CD14-positive monocyte (primary cell): ENCODE results near the gene XXYLT1. TPM values are rescaled to one million over a fixed set of nuclear protein-coding genes. Genes with fewer than 3 reads are reported as not detected.

ENCODE experiments used
- DNase-seq, 3 donors: peaks; one replicate each; pipeline ENCODE4 v3.0.0-alpha.2; 2011 to 2022
- H2AFZ ChIP-seq: 2 replicates; pipeline ENCODE4 v1.6.0; 2012; ENCODE audit warnings: mild to moderate bottlenecking, low read depth, low read length, inconsistent platforms; ENCODE audit not compliant: insufficient read depth, poor library complexity, severe bottlenecking
- H3K27ac ChIP-seq, 2 donors: 1 replicate in 1 of 2; 2 replicates in 1 of 2; pipeline ENCODE4 v1.5.1; 2012 to 2013; ENCODE audit warnings: low read length in 2 of 2, control low read depth in 1 of 2, inconsistent platforms in 1 of 2, low read depth in 1 of 2, mild to moderate bottlenecking in 1 of 2
- H3K27me3 ChIP-seq, 2 donors: one replicate each; pipeline versions ENCODE4 v1.6.0 to v1.6.1; 2011 to 2013; ENCODE audit warnings: low read length in 2 of 2; ENCODE audit not compliant: control insufficient read depth in 2 of 2, insufficient read depth in 2 of 2
- H3K36me3 ChIP-seq, 2 donors: replicated peaks in 1 of 2; 1 replicate in 1 of 2; 2 replicates in 1 of 2; pipeline versions ENCODE4 v1.5.1 to v1.6.1; 2012 to 2013; ENCODE audit warnings: low read length in 2 of 2, control low read depth in 1 of 2, inconsistent platforms in 1 of 2, mild to moderate bottlenecking in 1 of 2; ENCODE audit not compliant: insufficient read depth in 2 of 2, control insufficient read depth in 1 of 2
- H3K4me1 ChIP-seq, 2 donors: 1 replicate in 1 of 2; 2 replicates in 1 of 2; pipeline versions ENCODE4 v1.5.1 to v1.6.1; 2012 to 2013; ENCODE audit warnings: low read length in 2 of 2, control low read depth in 1 of 2, inconsistent platforms in 1 of 2, mild to moderate bottlenecking in 1 of 2, moderate library complexity in 1 of 2; ENCODE audit not compliant: insufficient read depth in 2 of 2, control insufficient read depth in 1 of 2
- H3K4me2 ChIP-seq: replicated peaks from 2 replicates; pipeline ENCODE3; 2012; ENCODE audit warnings: low read length, moderate library complexity, mild to moderate bottlenecking; ENCODE audit not compliant: poor library complexity, severe bottlenecking; ENCODE audit errors: extremely low read depth
- H3K4me3 ChIP-seq, 3 experiments: fragments of 200-600 bp in 1 of 3; sonication (generic) in 1 of 3; replicated peaks in 1 of 3; 1 replicate in 2 of 3; 2 replicates in 1 of 3; pipeline ENCODE4 v1.5.1; 2011 to 2013; ENCODE audit warnings: low read length in 3 of 3, mild to moderate bottlenecking in 3 of 3, control low read depth in 2 of 3, low read depth in 2 of 3, inconsistent platforms in 1 of 3, moderate library complexity in 1 of 3
- H3K79me2 ChIP-seq: 2 replicates; pipeline ENCODE4 v1.6.0; 2012; ENCODE audit warnings: mild to moderate bottlenecking, control low read depth, inconsistent platforms, low read length, moderate library complexity; ENCODE audit not compliant: insufficient read depth
- H3K9ac ChIP-seq: 2 replicates; pipeline ENCODE4 v1.6.0; 2017; ENCODE audit warnings: low read length, mild to moderate bottlenecking; ENCODE audit not compliant: insufficient read depth, poor library complexity, severe bottlenecking
- H3K9me3 ChIP-seq, 2 donors: replicated peaks in 1 of 2; 1 replicate in 1 of 2; 2 replicates in 1 of 2; pipeline versions ENCODE4 v1.5.1 to v1.6.1; 2012 to 2013; ENCODE audit warnings: low read length in 2 of 2, control low read depth in 1 of 2; ENCODE audit not compliant: control insufficient read depth in 1 of 2, insufficient read depth in 1 of 2
- H4K20me1 ChIP-seq: 2 replicates; pipeline ENCODE4 v1.6.0; 2012; ENCODE audit warnings: mild to moderate bottlenecking, low read length, control low read depth, moderate library complexity; ENCODE audit not compliant: insufficient read depth
- H3K27ac Mint-ChIP-seq, 7 donors: one replicate each; pipeline ENCODE4 v1.8.0; 2020; ENCODE audit warnings: mild to moderate bottlenecking in 7 of 7, mixed read lengths in 7 of 7, moderate library complexity in 6 of 7, inconsistent platforms in 2 of 7
- H3K27me3 Mint-ChIP-seq, 3 donors: one replicate each; pipeline ENCODE4 v1.8.0; 2021 to 2022; ENCODE audit warnings: low read depth in 3 of 3, mild to moderate bottlenecking in 3 of 3, mixed read lengths in 3 of 3, moderate library complexity in 3 of 3, inconsistent platforms in 1 of 3
- H3K36me3 Mint-ChIP-seq, 2 donors: one replicate each; pipeline ENCODE4 v1.8.0; 2020; ENCODE audit warnings: mixed read lengths in 2 of 2, inconsistent platforms in 1 of 2, mild to moderate bottlenecking in 1 of 2
- H3K4me1 Mint-ChIP-seq: one replicate; pipeline ENCODE4 v1.8.0; 2020; ENCODE audit warnings: mild to moderate bottlenecking, mixed read lengths
- H3K4me3 Mint-ChIP-seq, 2 donors: one replicate each; pipeline ENCODE4 v1.8.0; 2020; ENCODE audit warnings: mild to moderate bottlenecking in 2 of 2, mixed read lengths in 2 of 2, moderate library complexity in 1 of 2
- H3K9me3 Mint-ChIP-seq, 7 donors: one replicate each; pipeline ENCODE4 v1.8.0; 2020 to 2022; ENCODE audit warnings: mixed read lengths in 7 of 7, mild to moderate bottlenecking in 6 of 7, moderate library complexity in 6 of 7, inconsistent platforms in 2 of 7
- WGBS: methylation state at CpG from one replicate; pipeline ENCODE4 v1.1.5; 2013; ENCODE audit warnings: missing lambda C conversion rate; ENCODE audit not compliant: insufficient coverage; 5-methylcytosine and 5-hydroxymethylcytosine counted together
- intact Hi-C, 2 donors: fragments of 100-400 bp; cut with micrococcal nuclease; formaldehyde crosslinking; loops; one replicate each; pipeline versions ENCODE4 v1.15.0 to v1.15.1; 2023
- polyA plus RNA-seq, 3 donors: library from polyadenylated mRNA; depleted of rRNA in 1 of 3; unstranded in 2 of 3; stranded (reverse) in 1 of 3; fragments of 300-500 nt in 2 of 3; fragments of >200 nt in 1 of 3; fragmentation: Illumina TruSeq in 2 of 3; gene quantifications; 1 replicate in 2 of 3; 2 replicates in 1 of 3; pipeline ENCODE4 v1.2.3, GENCODE V29; 2012 to 2021
- TF ChIP-seq, protein P1 (sequence below): fragments of 200-600 bp; IDR thresholded peaks from one replicate; pipeline ENCODE4 v1.8.0; 2022; ENCODE audit warnings: antibody characterized with exemption, mild to moderate bottlenecking

The XXYLT1 gene
- polyA plus RNA-seq, 3 donors = 11.8 to 13.5 (median 13.2) TPM

DNA sequence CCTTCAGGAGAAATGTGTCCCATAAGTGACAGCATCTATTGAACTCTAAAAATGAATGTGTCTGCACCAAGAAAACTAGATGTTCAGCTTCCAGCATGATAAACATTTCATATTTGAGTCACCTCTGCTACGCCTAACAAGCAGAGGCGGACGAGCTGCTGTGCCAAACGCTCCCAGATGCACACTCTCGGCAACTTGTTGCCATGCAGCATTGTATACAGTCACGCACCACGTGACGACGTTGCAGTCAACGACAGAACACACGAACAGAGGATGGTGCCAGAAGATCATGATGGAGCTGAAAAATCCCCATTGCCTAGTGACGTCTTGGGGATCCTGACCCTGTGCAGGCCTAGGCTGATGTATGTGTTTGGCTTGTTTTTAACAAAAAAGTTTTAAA, 137.5 kb downstream of the XXYLT1 start:
- Histone ChIP-seq H3K79me2 (no peaks in the 10 kb centered on the region), H4K20me1 (peaks cover 5% of the 10 kb centered on the region), H2AFZ (no peak overlapping the region), H3K4me2 (no peak overlapping the region), H3K9me3 (no peaks in the 10 kb centered on the region), H3K9ac (no peak overlapping the region), H3K27me3 (no peaks in the 10 kb centered on the region), H3K4me3 (no peak overlapping the region), H3K27ac (no peak overlapping the region), H3K36me3 (no peaks in the 10 kb centered on the region), H3K4me1 (peaks cover 0 to 11% of the 10 kb centered on the region in 2 donors)
- intact Hi-C loops = no loop called here
- Mint-ChIP-seq H3K27ac (no peak overlapping the region), H3K9me3 (peaks cover 0 to 3% (median 0%) of the 10 kb centered on the region in 7 donors), H3K4me1 (peaks cover 12% of the 10 kb centered on the region), H3K4me3 (no peak overlapping the region), H3K27me3 (peaks cover 0 to 3% (median 0%) of the 10 kb centered on the region in 3 donors), H3K36me3 (peaks cover 13 to 14% of the 10 kb centered on the region in 2 donors)
- TF ChIP-seq, protein P1, sequence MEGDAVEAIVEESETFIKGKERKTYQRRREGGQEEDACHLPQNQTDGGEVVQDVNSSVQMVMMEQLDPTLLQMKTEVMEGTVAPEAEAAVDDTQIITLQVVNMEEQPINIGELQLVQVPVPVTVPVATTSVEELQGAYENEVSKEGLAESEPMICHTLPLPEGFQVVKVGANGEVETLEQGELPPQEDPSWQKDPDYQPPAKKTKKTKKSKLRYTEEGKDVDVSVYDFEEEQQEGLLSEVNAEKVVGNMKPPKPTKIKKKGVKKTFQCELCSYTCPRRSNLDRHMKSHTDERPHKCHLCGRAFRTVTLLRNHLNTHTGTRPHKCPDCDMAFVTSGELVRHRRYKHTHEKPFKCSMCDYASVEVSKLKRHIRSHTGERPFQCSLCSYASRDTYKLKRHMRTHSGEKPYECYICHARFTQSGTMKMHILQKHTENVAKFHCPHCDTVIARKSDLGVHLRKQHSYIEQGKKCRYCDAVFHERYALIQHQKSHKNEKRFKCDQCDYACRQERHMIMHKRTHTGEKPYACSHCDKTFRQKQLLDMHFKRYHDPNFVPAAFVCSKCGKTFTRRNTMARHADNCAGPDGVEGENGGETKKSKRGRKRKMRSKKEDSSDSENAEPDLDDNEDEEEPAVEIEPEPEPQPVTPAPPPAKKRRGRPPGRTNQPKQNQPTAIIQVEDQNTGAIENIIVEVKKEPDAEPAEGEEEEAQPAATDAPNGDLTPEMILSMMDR = no peak
- WGBS = over 99% methylated on average over 11 of the region's 12 CpGs
- DNase-seq = no peak

DNA sequence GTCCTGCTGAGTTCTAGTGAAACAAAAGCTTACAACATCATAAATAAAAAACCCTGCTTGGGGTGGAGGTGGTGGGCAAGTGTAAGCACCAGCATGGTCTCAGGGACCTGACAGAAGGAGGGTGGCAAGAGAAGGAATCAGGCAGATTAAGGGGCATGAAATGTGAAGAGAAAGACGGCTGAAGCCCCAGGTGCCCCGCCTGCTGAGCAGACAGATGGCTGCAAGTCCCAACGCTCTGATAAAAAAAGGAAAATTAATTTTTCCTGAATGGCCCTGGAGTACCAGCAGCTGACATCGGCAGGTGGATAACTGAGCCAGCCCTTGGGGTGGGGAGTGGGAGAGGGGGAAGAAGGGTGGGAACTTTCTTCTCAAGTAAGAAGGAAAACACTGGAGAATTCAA, 137.9 kb downstream of the XXYLT1 start:
- Mint-ChIP-seq H3K27me3 (peaks cover 0 to 3% (median 0%) of the 10 kb centered on the region in 3 donors), H3K36me3 (peaks cover 10 to 14% of the 10 kb centered on the region in 2 donors), H3K27ac (no peak overlapping the region), H3K4me1 (peaks cover 16% of the 10 kb centered on the region), H3K4me3 (no peak overlapping the region), H3K9me3 (peaks cover 0 to 3% (median 0%) of the 10 kb centered on the region in 7 donors)
- peaks cover 5% of the 10 kb centered on the region for H4K20me1 ChIP-seq
- intact Hi-C loops = no loop called here
- no peak overlapping the region for H3K9ac ChIP-seq
- no peak for DNase-seq
- H3K4me1 ChIP-seq = peaks cover 0 to 11% of the 10 kb centered on the region in 2 donors
- H3K36me3 ChIP-seq = no peaks in the 10 kb centered on the region
- H3K79me2 ChIP-seq = no peaks in the 10 kb centered on the region
- WGBS = 98% methylated on average over 4 of the region's 4 CpGs
- TF ChIP-seq, protein P1 = no peak
- H3K9me3 ChIP-seq = no peaks in the 10 kb centered on the region
- H3K4me2 ChIP-seq = no peak overlapping the region
- H2AFZ ChIP-seq = no peak overlapping the region
- no peaks in the 10 kb centered on the region for H3K27me3 ChIP-seq
- no peak overlapping the region for H3K4me3 ChIP-seq
- H3K27ac ChIP-seq = no peak overlapping the region
